ENCODE results near the gene LIAS.

DNA sequence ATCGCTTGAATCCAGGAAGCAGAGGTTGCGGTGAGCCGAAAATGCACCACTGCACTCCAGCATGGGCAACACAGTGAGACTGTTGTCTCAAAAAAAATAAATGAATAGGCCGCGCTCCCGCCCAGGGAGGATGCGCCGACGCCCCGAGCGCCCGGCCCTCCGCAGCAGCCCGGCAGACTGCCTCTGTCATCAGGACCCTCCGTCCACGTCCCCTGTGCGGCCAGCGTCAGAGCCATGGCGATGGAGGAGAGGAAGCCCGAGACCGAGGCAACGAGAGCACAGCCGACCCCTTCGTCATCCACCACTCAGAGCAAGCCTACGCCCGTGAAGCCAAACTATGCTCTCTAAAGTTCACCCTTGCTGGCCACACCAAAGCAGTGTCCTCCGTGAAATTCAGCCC is 21.4 kb downstream of the LIAS start:
- TF ChIP-seq CTCF (conservative IDR thresholded peaks at IDR 0.05; ENCODE audit: low read depth, low read length): no peak
- no peak for TF ChIP-seq EZH2 (IDR thresholded peaks at IDR 0.05; ENCODE audit: low read length, unreplicated experiment)
